Loucy (cell line): ENCODE data around the gene OGDH.

ENCODE experiments used
- H2AFZ ChIP-seq: fragments of 200-600 bp; sonication (generic); 2 replicates; pipeline ENCODE4 v1.6.0; 2016; ENCODE audit warnings: antibody characterized with exemption, mild to moderate bottlenecking, low read length, moderate library complexity
- H3F3A ChIP-seq: fragments of 200-600 bp; 2 replicates; pipeline ENCODE4 v1.6.0; 2016; ENCODE audit warnings: antibody characterized with exemption, low read depth, mild to moderate bottlenecking
- H3K27me3 ChIP-seq: fragments of 200-600 bp; sonication (generic); 2 replicates; pipeline ENCODE4 v1.6.1; 2014; ENCODE audit warnings: low read length, mild to moderate bottlenecking; ENCODE audit not compliant: insufficient read depth, poor library complexity, severe bottlenecking
- H3K36me3 ChIP-seq: fragments of 200-600 bp; sonication (generic); 2 replicates; pipeline ENCODE4 v1.6.1; 2016; ENCODE audit warnings: low read length; ENCODE audit not compliant: insufficient read depth
- H3K4me1 ChIP-seq: fragments of 200-600 bp; sonication (generic); 2 replicates; pipeline ENCODE4 v1.5.1; 2014; ENCODE audit warnings: low read length, mild to moderate bottlenecking; ENCODE audit not compliant: insufficient read depth, poor library complexity, severe bottlenecking
- H3K4me2 ChIP-seq: fragments of 200-600 bp; sonication (generic); 2 replicates; pipeline ENCODE4 v1.6.0; 2014; ENCODE audit warnings: antibody characterized with exemption, low read length, low read depth, mild to moderate bottlenecking; ENCODE audit not compliant: poor library complexity, severe bottlenecking
- H3K4me3 ChIP-seq: fragments of 200-600 bp; sonication (generic); 2 replicates; pipeline ENCODE4 v1.5.1; 2014; ENCODE audit warnings: low read length, mild to moderate bottlenecking, mixed read lengths; ENCODE audit not compliant: poor library complexity, severe bottlenecking
- H3K79me2 ChIP-seq: fragments of 200-600 bp; sonication (generic); 2 replicates; pipeline ENCODE4 v1.6.1; 2014; ENCODE audit warnings: low read length; ENCODE audit not compliant: insufficient read depth
- H3K9ac ChIP-seq: fragments of 200-600 bp; sonication (generic); 2 replicates; pipeline ENCODE4 v1.6.0; 2014; ENCODE audit warnings: mild to moderate bottlenecking, low read depth, low read length, moderate library complexity; ENCODE audit not compliant: poor library complexity, severe bottlenecking
- H3K9me2 ChIP-seq: fragments of 200-600 bp; sonication (generic); replicated peaks from 2 replicates; pipeline ENCODE4 v1.6.1; 2016; ENCODE audit warnings: low read depth, low read length, mixed read lengths
- H3K9me3 ChIP-seq: fragments of 200-600 bp; sonication (generic); 2 replicates; pipeline ENCODE4 v1.6.1; 2014; ENCODE audit warnings: mild to moderate bottlenecking, antibody characterized with exemption, low read length, low read depth; ENCODE audit not compliant: insufficient read depth
- H4K20me1 ChIP-seq: fragments of 200-600 bp; sonication (generic); 2 replicates; pipeline ENCODE4 v1.6.0; 2014; ENCODE audit warnings: antibody characterized with exemption, low read length, mild to moderate bottlenecking; ENCODE audit not compliant: insufficient read depth, poor library complexity, severe bottlenecking
- EZH2phosphoT487 ChIP-seq: fragments of 200-600 bp; IDR thresholded peaks from 2 replicates; pipeline ENCODE4 v1.6.1; 2018; ENCODE audit warnings: antibody characterized with exemption, mild to moderate bottlenecking, moderate library complexity, borderline replicate concordance
- TF ChIP-seq, protein P1 (sequence below): fragments of 200-600 bp; sonication (generic); conservative IDR thresholded peaks from 2 replicates; pipeline ENCODE4 v1.5.1; 2014; ENCODE audit warnings: mild to moderate bottlenecking, antibody characterized with exemption, low read length

Gene OGDH

DNA sequence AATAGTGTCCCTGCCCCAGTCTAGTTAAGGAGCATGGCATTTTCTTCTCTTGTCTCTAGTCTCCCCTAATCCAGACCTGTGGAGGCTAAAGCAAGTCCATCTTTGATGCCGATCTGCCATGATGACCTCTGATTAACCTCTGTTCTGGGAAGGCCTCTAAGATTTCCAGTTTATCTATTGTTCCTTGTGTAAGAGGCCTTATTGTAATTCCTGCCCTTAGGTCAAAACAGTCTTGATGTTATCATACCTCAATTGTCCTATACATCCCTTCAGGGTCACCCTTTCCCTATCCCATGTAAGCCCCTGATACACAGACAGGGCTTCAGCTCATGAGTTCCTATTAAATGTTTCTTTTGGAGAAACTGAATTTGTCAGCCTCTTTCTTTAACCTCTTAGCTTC lies 137.3 kb downstream of the OGDH start:
- Histone ChIP-seq H3K36me3 (no peaks in the 10 kb centered on the region), H3K4me3 (no peak overlapping the region), H3K9me3 (no peaks in the 10 kb centered on the region), H3K4me1 (peaks cover 5% of the 10 kb centered on the region), H3K4me2 (no peak overlapping the region), H3K9me2 (no peaks in the 10 kb centered on the region), H3F3A (no peaks in the 10 kb centered on the region), H2AFZ (no peak overlapping the region), H3K79me2 (no peaks in the 10 kb centered on the region), H4K20me1 (no peaks in the 10 kb centered on the region), H3K9ac (no peak overlapping the region), H3K27me3 (no peaks in the 10 kb centered on the region)
- TF ChIP-seq, protein P1, sequence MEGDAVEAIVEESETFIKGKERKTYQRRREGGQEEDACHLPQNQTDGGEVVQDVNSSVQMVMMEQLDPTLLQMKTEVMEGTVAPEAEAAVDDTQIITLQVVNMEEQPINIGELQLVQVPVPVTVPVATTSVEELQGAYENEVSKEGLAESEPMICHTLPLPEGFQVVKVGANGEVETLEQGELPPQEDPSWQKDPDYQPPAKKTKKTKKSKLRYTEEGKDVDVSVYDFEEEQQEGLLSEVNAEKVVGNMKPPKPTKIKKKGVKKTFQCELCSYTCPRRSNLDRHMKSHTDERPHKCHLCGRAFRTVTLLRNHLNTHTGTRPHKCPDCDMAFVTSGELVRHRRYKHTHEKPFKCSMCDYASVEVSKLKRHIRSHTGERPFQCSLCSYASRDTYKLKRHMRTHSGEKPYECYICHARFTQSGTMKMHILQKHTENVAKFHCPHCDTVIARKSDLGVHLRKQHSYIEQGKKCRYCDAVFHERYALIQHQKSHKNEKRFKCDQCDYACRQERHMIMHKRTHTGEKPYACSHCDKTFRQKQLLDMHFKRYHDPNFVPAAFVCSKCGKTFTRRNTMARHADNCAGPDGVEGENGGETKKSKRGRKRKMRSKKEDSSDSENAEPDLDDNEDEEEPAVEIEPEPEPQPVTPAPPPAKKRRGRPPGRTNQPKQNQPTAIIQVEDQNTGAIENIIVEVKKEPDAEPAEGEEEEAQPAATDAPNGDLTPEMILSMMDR = no peak
- no peak for TF ChIP-seq EZH2phosphoT487

DNA sequence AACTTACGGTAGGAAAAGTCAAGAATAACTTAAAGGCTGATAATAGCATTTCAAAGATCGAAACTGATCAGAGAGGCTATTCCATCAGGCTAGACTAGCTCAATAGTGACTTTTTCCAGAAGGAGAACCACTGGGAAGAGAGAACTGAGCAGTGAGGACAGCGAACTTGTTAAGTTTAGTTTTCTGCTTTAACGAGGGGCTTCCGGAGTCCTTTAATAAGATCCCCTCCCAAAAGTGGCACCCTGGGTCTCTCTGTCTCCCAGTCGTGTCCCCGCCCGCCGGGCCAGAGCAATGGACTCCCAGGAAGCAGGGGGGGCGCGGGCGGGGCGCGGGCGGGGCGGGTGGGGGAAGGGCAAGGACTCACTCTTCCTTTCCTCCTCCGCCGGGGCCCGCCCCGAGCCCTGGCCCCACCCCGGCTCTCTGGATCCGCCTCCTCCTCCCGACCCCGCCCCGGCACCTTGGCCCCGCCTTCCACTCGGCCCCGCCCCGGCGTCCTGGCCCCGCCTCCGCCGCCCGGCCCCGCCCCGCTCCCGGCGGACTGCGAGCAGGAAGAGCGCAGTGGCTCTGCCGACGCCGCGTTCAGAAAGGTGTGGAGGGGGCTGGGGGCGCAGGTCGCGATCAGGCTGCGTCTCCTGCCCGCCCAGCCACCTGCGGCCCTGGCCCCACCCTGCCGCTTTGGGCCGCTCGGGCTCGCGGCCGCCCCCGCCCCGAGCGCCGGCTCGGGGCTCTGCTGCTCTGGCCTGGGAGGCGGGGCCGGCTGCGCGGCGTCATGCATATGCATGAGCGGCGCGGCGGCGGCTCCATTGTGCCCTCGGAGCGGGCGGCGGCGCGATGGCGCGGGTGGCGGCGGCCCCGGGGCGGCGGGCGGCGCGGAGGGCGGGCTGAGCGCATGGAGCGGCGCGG lies 141.9 kb downstream of the OGDH start, which contains the start of gene ZMIZ2:
Gene ZMIZ2, plus strand, starts transcription at position 803 of the 903 bp plus-strand sequence. CDS start 7,403 bp downstream, outside the sequence.
- Histone ChIP-seq H3K36me3 (no peaks in the 10 kb centered on the region), H3K79me2 (peaks cover 43% of the 10 kb centered on the region), H3K9me2 (no peaks in the 10 kb centered on the region), H3K27me3 (no peaks in the 10 kb centered on the region), H4K20me1 (peaks cover 24% of the 10 kb centered on the region), H2AFZ (peak within 1 kb of the TSS; percentile 97), H3K4me3 (peak within 1 kb of the TSS; percentile 81), H3K9me3 (no peaks in the 10 kb centered on the region), H3K4me1 (peaks cover 26% of the 10 kb centered on the region), H3K4me2 (peak within 1 kb of the TSS; percentile 86), H3F3A (no peaks in the 10 kb centered on the region), H3K9ac (peak within 1 kb of the TSS; percentile 77)
- no peak for TF ChIP-seq EZH2phosphoT487
- TF ChIP-seq, protein P1 = no peak

DNA sequence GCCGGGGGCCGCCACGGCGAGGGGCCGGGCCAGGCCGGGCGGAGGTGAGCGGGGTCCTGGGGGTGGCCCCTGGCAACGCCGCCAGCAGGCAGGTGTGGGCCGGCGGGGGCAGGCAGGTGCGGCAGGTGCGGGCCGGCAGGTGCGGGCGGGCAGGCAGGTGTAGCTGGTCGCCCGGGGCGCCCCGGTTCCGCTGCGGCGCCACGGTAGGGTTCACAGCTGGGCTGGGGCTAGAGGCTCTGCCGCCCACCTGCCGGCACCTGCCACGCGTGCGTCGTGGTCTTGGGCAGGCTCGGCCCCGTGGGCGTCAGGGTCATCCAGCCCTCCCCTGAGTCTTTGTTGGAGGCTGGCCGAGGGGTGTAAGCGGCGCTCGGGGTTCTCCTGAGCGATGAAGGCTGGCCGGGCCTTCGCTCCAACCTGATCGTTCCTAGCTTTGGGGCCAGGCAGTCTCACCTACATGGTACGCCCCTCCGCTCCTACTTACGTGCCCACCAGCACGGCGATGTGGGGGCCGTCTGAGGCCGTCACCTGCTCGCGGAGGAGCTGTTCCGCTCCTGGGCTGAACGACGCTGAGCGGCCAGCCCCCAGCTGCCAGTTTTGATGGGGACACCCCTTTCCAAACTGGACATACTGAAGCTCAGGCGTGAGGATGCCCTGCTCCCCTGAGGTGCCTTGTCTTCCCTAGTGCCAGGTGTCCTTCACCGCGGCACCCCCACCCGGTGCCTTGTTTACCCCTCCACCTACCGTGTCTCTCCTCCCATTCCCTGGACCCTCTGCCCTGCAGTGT lies 142.7 kb downstream of the OGDH start:
- Histone ChIP-seq H3K9me2 (no peaks in the 10 kb centered on the region), H2AFZ (no peak overlapping the region), H3K4me3 (peak overlapping the region; percentile 73), H3K4me1 (peaks cover 31% of the 10 kb centered on the region), H3K9ac (peak overlapping the region; percentile 74), H3F3A (no peaks in the 10 kb centered on the region), H3K27me3 (no peaks in the 10 kb centered on the region), H4K20me1 (peaks cover 24% of the 10 kb centered on the region), H3K79me2 (peaks cover 52% of the 10 kb centered on the region), H3K36me3 (no peaks in the 10 kb centered on the region), H3K4me2 (peak overlapping the region; percentile 86), H3K9me3 (no peaks in the 10 kb centered on the region)
- no peak for TF ChIP-seq EZH2phosphoT487
- TF ChIP-seq, protein P1 = no peak
